GM18909 (cell line): ENCODE data around the gene NANOG.
"Not testable (repeated sequence)": the region's sequence is repeated elsewhere in the genome, so short reads cannot be mapped to it uniquely, and the experiment has no call there.

Experiments used
- ATAC-seq: cut with Tn5 transposase; IDR thresholded peaks from one replicate; pipeline ENCODE4 v1.9.1; 2021; ENCODE audit warnings: mild to moderate bottlenecking; ENCODE audit not compliant: unreplicated experiment, poor library complexity

NANOG gene

GRCh38 chr12:7788884-7789528 lies at the start of gene NANOG:
NANOG (plus strand) TSS chr12:7789402; CDS start chr12:7789615, 213 bp downstream.
- ATAC-seq, result not testable (repeated sequence)

DNA sequence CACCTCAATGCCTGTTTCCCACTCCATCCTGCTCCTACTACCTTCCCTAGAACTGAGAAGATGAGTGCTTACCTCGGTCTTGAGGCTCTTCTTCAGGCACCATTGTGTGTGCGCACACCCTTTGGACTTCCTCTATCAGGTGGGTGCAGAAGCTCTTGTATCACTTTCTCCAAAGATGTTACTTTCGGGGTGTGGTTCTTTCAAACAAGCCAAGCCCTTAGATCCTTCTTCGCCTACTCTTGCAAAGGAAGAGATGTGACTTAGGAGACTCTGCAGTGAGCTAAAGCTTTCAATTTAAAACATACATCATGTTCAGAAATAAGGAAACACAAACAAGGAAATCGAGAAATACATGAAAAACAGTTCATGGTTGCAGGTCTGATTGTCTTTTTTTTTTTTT lies 42.0 kb upstream of the NANOG start, which contains the start of gene CLEC4C:
Gene CLEC4C (minus strand): TSS at position 130 of the 400 bp plus-strand sequence. CDS start 27 bp downstream, at position 103.
- ATAC-seq, result no peak

DNA sequence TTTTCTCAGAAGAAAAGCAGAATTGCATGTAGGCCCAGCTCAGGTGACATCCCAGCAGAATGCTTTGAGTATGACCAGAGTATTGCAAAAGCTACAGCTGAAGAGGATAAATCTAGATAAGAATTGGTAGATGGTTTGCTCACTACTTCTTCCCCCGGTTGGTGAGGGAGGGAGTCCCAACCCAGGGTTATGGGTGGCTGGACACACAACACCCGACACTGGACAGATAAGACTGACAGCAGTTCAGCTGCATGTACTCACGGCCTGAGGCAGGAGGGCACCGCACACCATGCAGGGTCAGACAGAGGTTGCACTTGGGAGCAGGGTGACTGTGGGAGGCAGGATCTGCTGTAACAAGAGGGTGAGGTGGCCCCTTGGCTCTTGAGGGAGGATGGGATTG lies 40.4 kb upstream of the NANOG start:
- no peak for ATAC-seq

GRCh38 chr12:7749442-7749841 lies 39.8 kb upstream of the NANOG start:
- ATAC-seq, result no peak

DNA sequence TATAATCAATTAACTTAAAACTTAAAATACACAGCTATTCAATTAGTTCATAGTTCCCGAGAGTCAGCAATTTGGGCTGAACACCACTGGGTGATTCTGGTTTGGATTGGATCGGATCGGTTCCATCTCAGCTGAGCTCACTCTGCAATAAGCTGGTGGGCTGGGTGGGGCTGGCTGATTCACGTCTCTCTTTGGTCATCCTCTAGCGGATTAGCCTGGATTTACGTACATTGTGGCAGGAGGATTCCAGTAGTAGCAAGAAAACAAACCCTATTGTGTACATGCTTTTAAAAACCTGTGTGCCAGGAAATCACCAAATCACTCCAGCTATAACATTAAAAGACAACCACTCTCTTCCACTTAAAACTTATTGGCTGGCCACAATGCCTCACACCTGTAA lies 38.9 kb upstream of the NANOG start:
- ATAC-seq, result no peak

DNA sequence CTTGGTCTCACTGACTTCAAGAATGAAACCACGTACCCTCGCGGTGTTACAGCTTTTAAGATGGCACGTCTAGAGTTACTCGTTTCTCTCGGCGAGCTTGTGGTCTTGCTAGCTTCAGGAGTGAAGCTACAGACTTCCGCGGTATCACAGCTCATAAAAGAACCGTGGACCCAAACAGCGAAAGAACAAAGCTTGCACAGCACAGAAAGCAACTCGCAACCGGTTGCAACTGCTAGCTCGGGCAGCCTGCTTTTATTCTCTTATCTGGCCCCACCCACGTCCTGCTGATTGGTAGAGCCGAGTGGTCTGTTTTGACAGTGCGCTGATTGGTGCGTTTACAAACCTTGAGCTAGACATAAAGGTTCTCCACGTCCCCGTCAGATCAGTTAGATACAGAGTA lies 37.8 kb upstream of the NANOG start:
- ATAC-seq, result no peak

GRCh38 chr12:7751941-7752922 lies 37.0 kb upstream of the NANOG start:
- not testable (repeated sequence) for ATAC-seq

- not testable (repeated sequence) for ATAC-seq
These were observed 33.5 kb upstream of the NANOG start for GRCh38 chr12:7755668-7756067.

- no peak for ATAC-seq
These were observed 32.2 kb upstream of the NANOG start for GRCh38 chr12:7756993-7757392.

GRCh38 chr12:7758766-7759140 lies 30.4 kb upstream of the NANOG start:
- no peak for ATAC-seq

DNA sequence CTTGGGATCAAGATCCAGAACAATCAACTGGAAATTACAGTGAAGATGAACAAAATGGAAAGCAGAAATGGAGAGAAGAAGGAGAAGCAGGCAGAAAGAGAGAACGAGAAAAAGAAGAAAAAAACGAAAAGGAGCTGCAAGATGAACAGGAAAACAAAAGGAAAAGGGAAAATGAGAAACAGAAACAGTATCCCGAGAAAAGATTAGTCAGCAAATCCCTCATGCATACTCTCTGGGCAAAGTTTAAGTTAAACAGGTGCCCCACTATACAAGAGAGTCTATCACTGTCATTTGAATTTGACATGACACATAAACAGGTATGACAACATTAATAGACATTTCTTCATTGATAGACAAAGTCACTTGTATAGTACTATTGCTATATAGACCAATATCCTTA lies 19.2 kb upstream of the NANOG start:
- ATAC-seq, result no peak

- no peak for ATAC-seq
These were observed 7.9 kb upstream of the NANOG start for GRCh38 chr12:7781274-7781673.

DNA sequence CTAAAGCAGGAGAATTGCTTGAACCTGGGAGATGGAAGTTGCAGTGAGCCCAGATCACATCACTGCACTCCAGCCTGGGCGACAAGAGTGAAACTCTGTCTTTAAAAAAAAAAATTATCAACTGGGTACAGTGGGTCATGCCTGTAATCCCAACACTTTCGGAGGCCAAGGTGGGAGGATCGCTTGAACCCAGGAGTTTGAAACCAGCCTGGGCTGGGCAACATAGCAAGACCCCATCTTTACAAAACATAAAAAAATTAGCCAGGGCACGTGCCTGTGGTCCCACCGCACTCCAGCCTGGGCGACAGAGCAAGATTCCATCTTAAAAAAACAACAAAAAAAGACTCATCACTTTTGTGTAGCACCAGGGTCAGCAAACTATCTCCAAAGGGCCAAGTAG lies 7.1 kb upstream of the NANOG start:
- no peak for ATAC-seq

DNA sequence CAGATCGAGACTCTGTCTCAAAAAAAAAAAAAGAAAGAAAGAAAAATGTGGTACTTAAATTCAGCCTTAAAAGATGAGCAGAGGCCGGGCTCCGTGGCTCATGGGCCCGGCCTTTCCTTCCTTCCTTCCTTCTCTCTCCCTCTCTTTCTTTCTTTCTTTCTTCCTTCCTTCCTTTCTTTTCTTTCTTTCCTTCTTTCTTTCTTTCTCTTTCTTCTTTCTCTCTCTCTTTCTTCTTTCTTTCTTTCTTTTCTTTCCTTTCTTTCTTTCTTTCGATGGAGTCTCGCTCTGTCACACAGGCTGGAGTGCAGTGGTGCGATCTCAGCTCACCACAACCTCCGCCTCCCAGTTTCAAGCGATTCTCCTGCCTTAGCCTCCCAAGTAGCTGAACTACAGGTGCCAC lies 5.8 kb upstream of the NANOG start:
- ATAC-seq, result not testable (repeated sequence)

- ATAC-seq, result no peak
These were observed 4.5 kb upstream of the NANOG start for GRCh38 chr12:7784701-7785100.

DNA sequence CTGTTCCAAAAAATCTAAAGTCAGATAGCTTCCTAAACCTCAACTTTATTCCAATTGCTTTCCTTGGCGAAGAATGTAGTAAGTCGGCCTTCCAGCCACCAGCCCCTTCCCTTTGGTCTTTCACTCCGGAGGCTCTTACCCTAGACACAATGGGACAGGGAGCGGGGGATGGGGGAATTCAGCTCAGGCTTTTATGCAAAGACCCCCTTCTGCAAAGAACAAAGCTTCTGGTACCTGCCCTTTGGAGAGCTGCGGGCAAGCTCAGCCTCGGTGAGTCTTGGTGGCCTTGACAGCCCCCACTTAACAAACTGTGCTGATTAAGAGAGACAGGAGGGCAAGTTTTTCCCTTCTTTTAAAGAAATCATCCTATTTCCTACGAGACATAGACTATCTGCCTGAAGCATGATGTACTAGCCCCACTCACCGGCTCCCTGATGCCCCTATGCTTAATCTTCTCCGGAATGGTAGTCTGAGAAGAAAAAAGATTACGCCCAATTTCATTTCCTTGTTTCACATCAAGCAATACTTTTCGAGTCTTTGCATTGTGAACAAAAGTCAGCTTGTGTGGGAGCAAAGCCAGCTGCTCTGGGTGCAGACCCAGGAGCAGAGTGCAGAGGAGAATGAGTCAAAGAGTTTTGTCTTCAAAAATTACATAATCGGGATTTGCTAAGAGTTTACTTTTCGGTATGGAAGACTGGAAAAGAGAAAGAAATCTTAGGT lies 1.5 kb upstream of the NANOG start:
- no peak for ATAC-seq

DNA sequence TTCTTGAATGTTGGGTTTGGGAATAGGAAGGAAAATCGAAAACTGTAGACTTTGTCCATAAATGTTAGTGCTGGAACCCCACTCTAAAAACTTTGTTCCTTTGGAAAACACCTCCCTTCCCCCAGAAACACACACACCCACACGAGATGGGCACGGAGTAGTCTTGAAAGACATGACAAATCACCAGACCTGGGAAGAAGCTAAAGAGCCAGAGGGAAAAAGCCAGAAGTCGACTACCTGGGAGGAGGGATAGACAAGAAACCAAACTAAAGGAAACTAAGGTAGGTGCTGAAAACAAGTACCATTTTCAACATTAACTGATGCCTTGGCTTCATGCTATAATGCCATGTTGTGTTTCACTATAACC lies 925 bp upstream of the NANOG start:
- ATAC-seq, result no peak

- no peak for ATAC-seq
These were observed 4.0 kb downstream of the NANOG start for GRCh38 chr12:7793211-7793610.

DNA sequence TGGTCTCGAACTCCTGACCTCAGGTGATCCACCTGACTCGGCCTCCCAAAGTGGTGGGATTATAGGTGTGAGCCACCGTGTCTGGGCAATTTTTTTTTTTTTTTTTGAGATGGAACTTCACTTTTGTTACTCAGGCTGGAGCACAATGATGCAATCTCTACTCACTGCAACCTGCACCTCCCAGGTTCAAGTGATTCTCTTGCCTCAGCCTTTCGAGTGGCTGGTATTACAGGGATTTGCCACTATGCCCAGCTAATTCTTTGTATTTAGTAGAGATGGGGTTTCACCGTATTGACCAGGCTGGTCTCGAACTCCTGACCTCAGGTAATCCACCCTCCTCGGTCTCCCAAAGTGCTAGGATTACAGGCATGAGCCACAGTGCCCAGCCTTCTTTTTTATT lies 8.1 kb downstream of the NANOG start:
- not testable (repeated sequence) for ATAC-seq

DNA sequence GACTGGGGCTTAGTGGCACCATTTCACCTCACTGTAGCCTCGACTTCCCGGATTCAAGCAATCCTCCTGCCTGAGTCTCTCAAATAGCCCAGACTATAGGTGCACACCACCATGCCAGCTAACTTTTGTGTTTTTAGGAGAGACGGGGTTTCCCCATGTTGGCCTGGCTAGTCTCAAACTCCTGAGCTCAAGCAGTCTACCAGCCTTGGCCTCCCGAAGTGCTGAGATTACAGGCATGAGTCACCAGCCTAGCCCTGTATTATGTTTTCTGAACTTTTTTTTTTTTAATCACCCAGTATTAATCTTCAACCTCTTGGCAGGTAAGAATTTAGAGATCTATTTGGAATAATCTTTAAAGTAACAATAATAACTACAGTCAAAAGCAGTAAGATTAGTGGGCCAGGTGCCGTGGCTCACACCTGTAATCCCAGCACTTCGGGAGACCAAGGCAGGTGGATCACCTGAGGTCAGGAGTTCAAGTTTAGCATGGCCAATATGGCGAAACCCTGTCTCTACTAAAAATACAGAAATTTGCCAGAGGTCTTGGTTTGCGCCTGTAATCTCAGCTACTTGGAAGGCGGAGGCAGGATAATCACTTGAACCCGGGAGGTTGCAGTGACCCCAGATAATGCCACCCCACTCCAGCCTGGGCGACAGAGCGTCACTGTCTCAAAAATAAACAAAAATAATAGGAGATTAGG lies 8.6 kb downstream of the NANOG start:
- ATAC-seq, result no peak
